MCF 10A (cell line): ENCODE data around the gene ZNF446. TPM values are rescaled to one million over a fixed set of nuclear protein-coding genes. Genes with fewer than 3 reads are reported as not detected.
"Not testable (repeated sequence)": the region's sequence is repeated elsewhere in the genome, so short reads cannot be mapped to it uniquely, and the experiment has no call there.

Experiments used
- BruUV-seq: library from RNA; stranded (reverse); fragments of 400-500 nt; replicated peaks from 2 replicates; lab custom pipeline; 2021; lab: Mats Ljungman, UMichigan
- CTCF ChIA-PET: fragments of 300-600 bp; sonication (Branson Sonifier 250); formaldehyde crosslinking; extraction: SDS; loops from one replicate; lab custom pipeline; 2021; ENCODE audit warnings: antibody characterized with exemption, inconsistent platforms; lab: Yijun Ruan, JAX
- POLR2A ChIA-PET: fragments of 300-600, 350-650 bp; sonication (Branson Sonifier 250); formaldehyde crosslinking; extraction: SDS; loops from one replicate; lab custom pipeline; 2020; ENCODE audit warnings: antibody characterized with exemption, inconsistent platforms; lab: Yijun Ruan, JAX
- DNase-seq: peaks from one replicate; pipeline ENCODE4 v3.0.0-alpha.2; 2018; ENCODE audit not compliant: unreplicated experiment
- H3K27ac Mint-ChIP-seq: one replicate; pipeline ENCODE4 v1.8.0; 2022; ENCODE audit warnings: mild to moderate bottlenecking, low read depth, mixed read lengths; ENCODE audit not compliant: unreplicated experiment
- H3K27me3 Mint-ChIP-seq: one replicate; pipeline ENCODE4 v1.8.0; 2022; ENCODE audit warnings: mixed read lengths; ENCODE audit not compliant: insufficient read depth, unreplicated experiment
- H3K36me3 Mint-ChIP-seq: one replicate; pipeline ENCODE4 v1.8.0; 2022; ENCODE audit warnings: mild to moderate bottlenecking, moderate library complexity, mixed read lengths; ENCODE audit not compliant: insufficient read depth, unreplicated experiment
- H3K4me1 Mint-ChIP-seq: one replicate; pipeline ENCODE4 v1.8.0; 2022; ENCODE audit warnings: mixed read lengths; ENCODE audit not compliant: insufficient read depth, unreplicated experiment
- H3K4me3 Mint-ChIP-seq: one replicate; pipeline ENCODE4 v1.8.0; 2022; ENCODE audit warnings: mild to moderate bottlenecking, moderate library complexity, mixed read lengths; ENCODE audit not compliant: unreplicated experiment
- H3K9me3 Mint-ChIP-seq: one replicate; pipeline ENCODE4 v1.8.0; 2022; ENCODE audit warnings: mixed read lengths; ENCODE audit not compliant: unreplicated experiment
- CTCF ChIP-seq: fragments of 200-600 bp; IDR thresholded peaks from one replicate; pipeline ENCODE4 v1.8.0; 2022; ENCODE audit warnings: antibody characterized with exemption, mild to moderate bottlenecking; ENCODE audit not compliant: unreplicated experiment
- intact Hi-C: fragments of 100-400 bp; cut with micrococcal nuclease; formaldehyde crosslinking; loops from 2 replicates; pipeline ENCODE4 v1.14.1; 2022
- total RNA-seq: library from RNA; stranded (reverse); gene quantifications from 2 replicates; pipeline ENCODE4 v1.2.3, GENCODE V29; 2022

Gene ZNF446
- total RNA-seq, 1 experiment from 2014 or later: 8.3 TPM

GRCh38 chr19:58466760-58467589 is 9.2 kb upstream of the ZNF446 start, which contains the start of gene ZNF324:
ZNF324 (plus strand) TSS chr19:58467080; CDS start chr19:58469186, 2,106 bp downstream.
- CTCF ChIA-PET: interaction anchor here (0.6 kb wide), 1 partner anchor 189 kb away, joined by 3 read pairs; no protein-coding TSS in a partner anchor
- H3K36me3 Mint-ChIP-seq: peaks cover 21% of the 10 kb centered on the region
- H3K4me1 Mint-ChIP-seq: peaks cover 13% of the 10 kb centered on the region
- TSS peak; percentile 17 for BruUV-seq
- H3K27me3 Mint-ChIP-seq: no peaks in the 10 kb centered on the region
- peak; percentile 98 for DNase-seq
- intact Hi-C loops: loop anchor here (1.0 to 5.0 kb wide), 2 partner anchors 59 to 140 kb away; partner anchors contain the start of genes ZNF584 and ZSCAN22
- H3K9me3 Mint-ChIP-seq: no peaks in the 10 kb centered on the region
- peak within 1 kb of the TSS; percentile 82 for H3K4me3 Mint-ChIP-seq
- POLR2A ChIA-PET: interaction anchor here (0.6 to 1.5 kb wide), 6 partner anchors 15 to 548 kb away, joined by 3 to 7 read pairs (median 4); partner anchors contain the start of genes TRIM28 and ZNF584
- peak within 1 kb of the TSS; percentile 78 for H3K27ac Mint-ChIP-seq
- TF ChIP-seq CTCF: no peak

GRCh38 chr19:58468216-58468839 is 7.8 kb upstream of the ZNF446 start:
- no peaks in the 10 kb centered on the region for H3K9me3 Mint-ChIP-seq
- BruUV-seq: no TSS peak
- H3K4me3 Mint-ChIP-seq: peak overlapping the region; percentile 82
- peaks cover 34% of the 10 kb centered on the region for H3K36me3 Mint-ChIP-seq
- peaks cover 13% of the 10 kb centered on the region for H3K4me1 Mint-ChIP-seq
- H3K27ac Mint-ChIP-seq: peak overlapping the region; percentile 54
- CTCF ChIA-PET: interaction anchor here (0.7 to 1.0 kb wide), 2 partner anchors 8 to 80 kb away, joined by 5 to 6 read pairs; no protein-coding TSS in a partner anchor
- no peak for DNase-seq
- no peaks in the 10 kb centered on the region for H3K27me3 Mint-ChIP-seq
- POLR2A ChIA-PET: interaction anchor here (0.8 to 1.2 kb wide), 2 partner anchors 8 to 285 kb away, joined by 3 read pairs; partner anchors contain the start of gene ZNF274
- intact Hi-C loops: loop anchor here (5.0 kb wide), 1 partner anchor 141 kb away; the partner anchor contains the start of gene ZSCAN22
- TF ChIP-seq CTCF: no peak

GRCh38 chr19:58469241-58470013 is 6.7 kb upstream of the ZNF446 start:
- Mint-ChIP-seq H3K4me3 (no peak overlapping the region), H3K36me3 (peaks cover 42% of the 10 kb centered on the region), H3K9me3 (no peaks in the 10 kb centered on the region), H3K4me1 (peaks cover 13% of the 10 kb centered on the region), H3K27ac (no peak overlapping the region), H3K27me3 (no peaks in the 10 kb centered on the region)
- ChIA-PET CTCF (interaction anchor here (0.6 to 0.9 kb wide), 3 partner anchors 9 to 799 kb away, joined by 4 to 5 read pairs (median 5); no protein-coding TSS in a partner anchor), POLR2A (interaction anchor here (0.8 to 1.2 kb wide), 2 partner anchors 9 to 18 kb away, joined by 3 read pairs; partner anchors contain the start of gene ZNF324B)
- intact Hi-C loops: loop anchor here (5.0 kb wide), 1 partner anchor 142 kb away; the partner anchor contains the start of gene ZSCAN22
- BruUV-seq: no TSS peak
- no peak for TF ChIP-seq CTCF
- DNase-seq: no peak

- BruUV-seq, H3K4me3 Mint-ChIP-seq, POLR2A ChIA-PET, H3K27me3 Mint-ChIP-seq, H3K9me3 Mint-ChIP-seq, intact Hi-C loops, H3K27ac Mint-ChIP-seq, DNase-seq: not testable (repeated sequence)
- peaks cover 52% of the 10 kb centered on the region for H3K36me3 Mint-ChIP-seq
- CTCF ChIA-PET: interaction anchor here (0.7 kb wide), 1 partner anchor 34 kb away, joined by 3 read pairs; no protein-coding TSS in a partner anchor
- H3K4me1 Mint-ChIP-seq: peaks cover 13% of the 10 kb centered on the region
Measured at GRCh38 chr19:58470837-58471543, 5.2 kb upstream of the ZNF446 start.
